Dermis microvascular lymphatic vessel endothelial cell (primary cell): ENCODE measurements around the gene DGKA. TPM values are rescaled to one million over a fixed set of nuclear protein-coding genes. Genes with fewer than 3 reads are reported as not detected.

Experiments
- DNase-seq, 2 donors: peaks; one replicate each; pipeline versions ENCODE4 v3.0.0 to v3.0.0-alpha.2; 2010; ENCODE audit warnings: low read depth in 2 of 2
- total RNA-seq: library from RNA; depleted of rRNA; stranded (reverse); fragments of >200 nt; gene quantifications from 2 replicates; pipeline ENCODE4 v1.2.1, GENCODE V29; 2014

The DGKA gene
- total RNA-seq, 1 donor from 2014 or later = 18.9 TPM

DNA sequence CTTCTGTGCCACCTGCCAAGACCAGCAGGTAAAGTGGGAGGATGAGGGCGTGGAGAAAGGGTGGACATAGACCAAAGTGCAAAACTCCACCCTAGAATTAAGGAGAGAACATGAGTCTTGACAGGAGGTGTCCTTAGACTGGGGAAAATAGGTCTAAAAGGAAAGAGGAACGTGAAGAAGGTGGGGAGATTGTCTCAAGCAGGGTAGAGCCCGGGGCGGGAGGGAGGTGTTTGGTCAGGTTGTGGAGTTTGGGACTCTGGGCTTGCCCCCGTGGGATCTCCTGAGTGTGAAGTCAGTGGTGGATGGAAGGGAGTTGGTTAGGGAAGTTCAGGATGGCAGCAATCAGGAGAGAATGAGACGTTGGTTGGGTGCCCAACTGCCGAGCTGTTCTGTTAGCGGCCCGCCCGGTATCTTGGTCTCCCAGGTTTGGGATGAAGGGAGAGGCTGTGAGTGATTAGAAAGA is 386 bp downstream of the DGKA start:
- no peak for DNase-seq

GRCh38 chr12:55931780-55932550 is 1.0 kb downstream of the DGKA start:
- DNase-seq = peak in 1 of 2 donors; percentile 71

- DNase-seq = peak in 1 of 2 donors; percentile 57
These were observed 1.6 kb downstream of the DGKA start for GRCh38 chr12:55932551-55932910.

GRCh38 chr12:55933169-55933798 is 2.3 kb downstream of the DGKA start:
- peak in 1 of 2 donors; percentile 53 for DNase-seq

- no peak for DNase-seq
These were observed 3.1 kb downstream of the DGKA start for GRCh38 chr12:55933799-55934742.

GRCh38 chr12:55934773-55935172 is 3.8 kb downstream of the DGKA start:
- DNase-seq = no peak

- DNase-seq = no peak
These were observed 4.8 kb downstream of the DGKA start for GRCh38 chr12:55935738-55936151.

- no peak for DNase-seq
These were observed 7.0 kb downstream of the DGKA start for GRCh38 chr12:55937981-55938380.

- no peak for DNase-seq
These were observed 8.0 kb downstream of the DGKA start for GRCh38 chr12:55938826-55939501.

- DNase-seq = peak; percentile 66 to 87
These were observed 9.2 kb downstream of the DGKA start for GRCh38 chr12:55940065-55940732.

- no peak for DNase-seq
These were observed 11.1 kb downstream of the DGKA start for GRCh38 chr12:55942055-55942454.

GRCh38 chr12:55942577-55943136 is 11.7 kb downstream of the DGKA start:
- DNase-seq = no peak

DNA sequence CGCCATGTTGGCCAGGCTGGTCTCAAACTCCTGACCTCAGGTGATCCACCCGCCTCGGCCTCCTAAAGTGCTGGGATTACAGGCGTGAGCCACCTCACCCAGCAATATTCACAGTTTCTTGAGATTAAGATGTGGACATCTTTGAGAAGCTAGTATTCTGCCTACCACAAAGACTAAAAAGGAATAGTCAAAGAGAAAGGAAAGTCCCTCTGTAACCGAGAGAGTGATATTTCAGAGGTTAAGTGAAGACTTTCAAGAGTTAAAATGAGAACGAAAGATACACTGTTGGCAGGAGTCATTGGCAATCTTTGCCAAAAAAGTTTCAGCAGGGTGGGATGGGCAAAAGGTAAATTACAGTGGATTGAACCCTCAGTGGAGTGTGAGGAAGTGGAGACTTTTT is 15.6 kb downstream of the DGKA start:
- DNase-seq = no peak

DNA sequence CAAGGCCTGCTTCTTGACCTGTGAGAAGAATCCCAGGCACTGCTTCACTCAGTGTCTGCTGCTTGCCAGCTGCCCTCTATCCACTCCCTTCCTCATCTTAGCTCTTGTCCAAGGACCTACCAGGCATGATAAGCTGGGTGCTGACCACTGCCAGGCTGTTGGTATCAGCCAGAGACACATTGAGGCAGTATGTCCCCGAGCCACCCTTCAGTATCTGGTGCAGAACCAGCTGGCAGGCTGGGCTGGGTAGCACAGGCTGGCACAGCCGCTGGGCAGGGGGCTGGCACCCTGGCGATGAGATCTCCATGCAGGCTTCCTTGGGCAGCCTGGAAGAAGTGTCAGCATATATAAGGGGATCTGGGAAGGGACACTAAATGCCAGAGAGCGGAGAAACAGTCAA is 24.4 kb downstream of the DGKA start:
- DNase-seq = no peak

GRCh38 chr12:55955800-55956508 is 25.0 kb downstream of the DGKA start:
- peak in 1 of 2 donors; percentile 51 for DNase-seq

DNA sequence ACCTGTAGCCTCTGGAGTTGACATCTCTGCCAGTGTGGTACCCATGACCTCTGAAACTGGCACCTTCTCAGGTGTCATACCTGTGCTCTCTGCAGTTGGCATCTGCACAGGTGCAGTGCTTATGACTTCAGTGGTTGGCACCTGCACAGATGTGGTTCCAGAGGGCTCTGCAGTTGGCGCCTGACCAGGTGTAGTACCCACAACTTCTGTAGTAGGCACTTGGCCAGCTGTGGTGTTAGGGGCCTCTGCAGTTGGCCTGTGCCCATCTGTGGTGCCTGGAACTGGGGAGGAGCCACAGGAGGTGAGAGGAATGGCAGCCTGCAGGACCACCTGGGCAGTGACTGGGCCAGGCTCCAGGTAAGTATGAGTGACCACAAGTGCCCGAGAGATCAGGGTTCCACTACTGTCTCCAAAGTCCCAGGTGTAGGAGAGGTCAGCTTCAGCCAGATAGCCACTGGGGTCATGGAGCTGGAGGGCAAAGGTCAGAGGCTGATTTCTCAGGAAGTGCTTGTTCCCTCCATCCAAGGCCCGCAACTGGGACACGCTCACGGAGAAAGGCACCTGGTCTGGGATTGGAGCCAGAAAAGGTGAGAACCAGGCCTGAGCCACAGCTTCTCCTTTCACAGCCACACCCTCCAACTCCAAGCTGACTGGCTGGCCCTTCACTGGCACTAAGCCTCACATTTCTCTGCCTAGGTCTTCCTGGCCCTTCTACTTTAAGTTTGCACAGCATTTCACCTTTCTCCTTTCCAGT is 26.3 kb downstream of the DGKA start:
- no peak for DNase-seq

DNA sequence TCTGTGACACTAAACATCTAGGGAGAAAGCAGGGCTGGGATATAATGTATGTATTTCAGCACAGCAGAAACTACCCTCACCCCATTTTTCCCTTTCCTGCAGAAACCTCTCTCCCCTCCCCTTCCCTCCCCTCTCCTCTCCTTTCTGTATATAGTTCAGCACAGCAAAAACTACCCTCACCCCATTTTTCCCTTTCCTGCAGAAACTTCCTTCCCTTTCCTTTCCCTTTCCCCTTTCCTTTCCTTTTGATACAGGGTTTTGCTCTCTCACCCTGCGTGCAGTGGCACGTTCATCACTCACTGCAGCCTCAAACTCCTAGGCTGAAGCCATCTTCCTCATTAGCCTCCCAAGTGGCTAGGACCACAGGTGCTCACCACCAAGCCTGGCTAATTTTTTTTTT is 32.8 kb downstream of the DGKA start:
- no peak for DNase-seq

DNA sequence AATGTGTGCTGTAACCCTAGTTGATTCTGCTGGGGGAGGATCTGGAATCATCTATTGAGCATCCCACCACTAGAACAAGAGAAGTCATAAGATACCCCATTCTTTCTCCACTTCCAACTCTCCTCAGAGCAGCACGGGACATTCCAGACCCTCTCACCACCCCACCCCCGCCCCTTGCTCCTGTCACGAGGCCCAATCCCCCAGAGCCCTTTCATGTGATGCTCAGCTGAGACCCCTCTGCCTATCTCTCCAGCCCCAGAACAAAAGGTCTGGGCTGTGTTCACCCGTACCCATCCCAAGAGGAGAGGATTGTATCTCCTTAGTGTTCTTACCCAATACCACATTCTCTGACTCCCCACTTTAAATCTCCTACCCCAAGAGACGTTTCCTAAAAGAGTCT is 34.3 kb downstream of the DGKA start:
- no peak for DNase-seq

DNA sequence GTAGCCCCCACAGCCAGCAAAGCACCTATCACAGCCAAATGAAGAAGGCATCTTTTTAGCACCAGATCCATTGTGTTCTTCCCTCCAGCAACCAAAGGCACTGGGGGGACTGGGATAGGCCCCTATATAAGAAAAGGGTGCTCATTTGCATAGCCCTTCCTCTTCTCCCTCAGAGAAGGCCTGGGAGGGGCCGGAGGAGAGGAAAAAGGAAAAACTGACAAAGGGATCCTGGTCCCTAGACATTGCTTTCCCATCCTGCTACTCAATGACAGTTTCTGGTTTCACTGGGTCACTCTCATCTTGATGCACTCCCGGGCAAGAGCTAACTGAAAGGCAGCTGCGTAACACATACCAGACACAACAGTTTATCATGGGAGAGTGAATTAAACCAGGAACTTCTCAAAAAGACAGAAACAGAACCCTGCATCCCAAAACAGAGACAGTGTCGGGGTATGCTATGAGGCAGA is 35.0 kb downstream of the DGKA start, which contains the start of gene PMEL:
Gene PMEL (minus strand): TSS at position 102 of the 467 bp plus-strand sequence. CDS start 31 bp downstream, at position 71.
- no peak for DNase-seq
